ENCODE results near the gene TKT. TPM values are rescaled to one million over a fixed set of nuclear protein-coding genes. Genes with fewer than 3 reads are reported as not detected.

The TKT gene
- total RNA-seq, 2 experiments from 2014 or later, result 91.5 to 103 TPM

DNA sequence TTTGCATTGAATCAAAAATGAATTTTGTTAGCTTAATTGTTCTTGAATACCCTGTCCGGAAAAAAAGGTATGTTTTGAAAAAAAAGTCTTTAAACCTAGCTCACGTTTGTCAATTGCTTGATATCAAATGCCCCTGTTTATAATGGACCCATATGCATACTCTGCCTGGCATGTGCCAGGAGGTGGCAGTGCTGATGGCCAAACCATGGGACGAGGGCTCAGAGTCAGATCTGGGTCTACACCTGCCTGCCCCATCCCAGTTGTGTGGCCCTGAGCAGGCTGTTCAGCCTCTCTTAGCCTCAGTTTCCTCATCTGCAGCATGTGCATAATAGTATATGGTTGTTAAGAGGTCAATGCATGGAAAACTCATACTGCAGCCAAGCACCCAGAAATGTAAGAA lies 56.0 kb downstream of the TKT start:
- H3K27me3 Mint-ChIP-seq, result no peaks in the 10 kb centered on the region
- Histone ChIP-seq H3K4me3 (ENCODE audit: low read length) (no peak overlapping the region), H3K27ac (ENCODE audit: low read depth in 1 of 2, low read length in 2 of 2) (no peak overlapping the region), H3K27me3 (ENCODE audit: control insufficient read depth in 1 of 2, insufficient read depth in 2 of 2, low read length in 2 of 2) (no peaks in the 10 kb centered on the region), H3K4me1 (ENCODE audit: insufficient read depth, low read length) (peaks cover 14% of the 10 kb centered on the region), H3K9me3 (ENCODE audit: control insufficient read depth in 1 of 2, insufficient read depth in 1 of 2, low read length in 2 of 2) (no peaks in the 10 kb centered on the region), H3K36me3 (ENCODE audit: insufficient read depth, low read length) (no peaks in the 10 kb centered on the region)
- TF ChIP-seq, protein P1, sequence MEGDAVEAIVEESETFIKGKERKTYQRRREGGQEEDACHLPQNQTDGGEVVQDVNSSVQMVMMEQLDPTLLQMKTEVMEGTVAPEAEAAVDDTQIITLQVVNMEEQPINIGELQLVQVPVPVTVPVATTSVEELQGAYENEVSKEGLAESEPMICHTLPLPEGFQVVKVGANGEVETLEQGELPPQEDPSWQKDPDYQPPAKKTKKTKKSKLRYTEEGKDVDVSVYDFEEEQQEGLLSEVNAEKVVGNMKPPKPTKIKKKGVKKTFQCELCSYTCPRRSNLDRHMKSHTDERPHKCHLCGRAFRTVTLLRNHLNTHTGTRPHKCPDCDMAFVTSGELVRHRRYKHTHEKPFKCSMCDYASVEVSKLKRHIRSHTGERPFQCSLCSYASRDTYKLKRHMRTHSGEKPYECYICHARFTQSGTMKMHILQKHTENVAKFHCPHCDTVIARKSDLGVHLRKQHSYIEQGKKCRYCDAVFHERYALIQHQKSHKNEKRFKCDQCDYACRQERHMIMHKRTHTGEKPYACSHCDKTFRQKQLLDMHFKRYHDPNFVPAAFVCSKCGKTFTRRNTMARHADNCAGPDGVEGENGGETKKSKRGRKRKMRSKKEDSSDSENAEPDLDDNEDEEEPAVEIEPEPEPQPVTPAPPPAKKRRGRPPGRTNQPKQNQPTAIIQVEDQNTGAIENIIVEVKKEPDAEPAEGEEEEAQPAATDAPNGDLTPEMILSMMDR (IDR thresholded peaks at IDR 0.05), result no peak
- no peak overlapping the region for H3K27ac Mint-ChIP-seq
- intact Hi-C loops (cut with DNase I, micrococcal nuclease), result loop anchor here (5.0 kb wide), 3 partner anchors 38 to 458 kb away; partner anchors contain the start of gene PRKCD (in 1 of the 2)
- DNase-seq (no peak), ATAC-seq (ENCODE audit: poor library complexity) (no peak)
- CTCF ChIA-PET, result interaction anchor here (0.9 kb wide), 1 partner anchor 86 kb away, joined by 5 read pairs; no protein-coding TSS in a partner anchor
- H3K4me1 Mint-ChIP-seq (ENCODE audit: low read depth), result peaks cover 4% of the 10 kb centered on the region
- POLR2A ChIA-PET, result no interaction called here
- no peaks in the 10 kb centered on the region for H3K36me3 Mint-ChIP-seq (ENCODE audit: low read depth)
- no peak overlapping the region for H3K4me3 Mint-ChIP-seq
- no peaks in the 10 kb centered on the region for H3K9me3 Mint-ChIP-seq

- intact Hi-C loops (cut with DNase I, micrococcal nuclease), result loop anchor here (5.0 kb wide), 3 partner anchors 37 to 457 kb away; partner anchors contain the start of gene PRKCD (in 1 of the 2)
- H3K27ac Mint-ChIP-seq, result no peak overlapping the region
Observed at GRCh38 chr3:53198996-53199395, 56.8 kb downstream of the TKT start.

GRCh38 chr3:53198256-53198977 lies 57.4 kb downstream of the TKT start:
- TF ChIP-seq, protein P1 (IDR thresholded peaks at IDR 0.05), result no peak
- no peak for DNase-seq
- Mint-ChIP-seq H3K4me1 (ENCODE audit: low read depth) (peaks cover 4% of the 10 kb centered on the region), H3K4me3 (no peak overlapping the region), H3K36me3 (ENCODE audit: low read depth) (no peaks in the 10 kb centered on the region), H3K27me3 (no peaks in the 10 kb centered on the region), H3K9me3 (no peaks in the 10 kb centered on the region), H3K27ac (no peak overlapping the region)
- H3K9me3 ChIP-seq (ENCODE audit: control insufficient read depth in 1 of 2, insufficient read depth in 1 of 2, low read length in 2 of 2), result no peaks in the 10 kb centered on the region
- ChIA-PET CTCF (no interaction called here), POLR2A (no interaction called here)
- no peak overlapping the region for H3K27ac ChIP-seq (ENCODE audit: low read depth in 1 of 2, low read length in 2 of 2)
- H3K36me3 ChIP-seq (ENCODE audit: insufficient read depth, low read length), result peaks cover under 1% of the 10 kb centered on the region
- intact Hi-C loops (cut with DNase I, micrococcal nuclease), result loop anchor here (5.0 kb wide), 3 partner anchors 36 to 456 kb away; partner anchors contain the start of gene PRKCD (in 1 of the 2)
- no peak for ATAC-seq (ENCODE audit: poor library complexity)
- no peak overlapping the region for H3K4me3 ChIP-seq (ENCODE audit: low read length)
- H3K4me1 ChIP-seq (ENCODE audit: insufficient read depth, low read length), result peaks cover 14% of the 10 kb centered on the region
- no peaks in the 10 kb centered on the region for H3K27me3 ChIP-seq (ENCODE audit: control insufficient read depth in 1 of 2, insufficient read depth in 2 of 2, low read length in 2 of 2)

More at GRCh38 chr3:53198996-53199395, 56.8 kb downstream of the TKT start:
- H3K27ac ChIP-seq (ENCODE audit: low read depth in 1 of 2, low read length in 2 of 2), result no peak overlapping the region
- H3K9me3 Mint-ChIP-seq, result no peaks in the 10 kb centered on the region
- TF ChIP-seq, protein P1 (IDR thresholded peaks at IDR 0.05), result no peak
- ChIA-PET POLR2A (no interaction called here), CTCF (no interaction called here)
- ATAC-seq (ENCODE audit: poor library complexity), result no peak
- no peak overlapping the region for H3K4me3 Mint-ChIP-seq
- no peaks in the 10 kb centered on the region for H3K27me3 ChIP-seq (ENCODE audit: control insufficient read depth in 1 of 2, insufficient read depth in 2 of 2, low read length in 2 of 2)
- H3K27me3 Mint-ChIP-seq, result no peaks in the 10 kb centered on the region
- peaks cover 4% of the 10 kb centered on the region for H3K4me1 Mint-ChIP-seq (ENCODE audit: low read depth)
- H3K4me1 ChIP-seq (ENCODE audit: insufficient read depth, low read length), result peaks cover 14% of the 10 kb centered on the region
- DNase-seq, result no peak
- H3K4me3 ChIP-seq (ENCODE audit: low read length), result no peak overlapping the region
- H3K9me3 ChIP-seq (ENCODE audit: control insufficient read depth in 1 of 2, insufficient read depth in 1 of 2, low read length in 2 of 2), result no peaks in the 10 kb centered on the region
- no peaks in the 10 kb centered on the region for H3K36me3 Mint-ChIP-seq (ENCODE audit: low read depth)
- H3K36me3 ChIP-seq (ENCODE audit: insufficient read depth, low read length), result no peaks in the 10 kb centered on the region

All from CD4-positive, alpha-beta T cell (primary cell).